Small intestine (tissue), 7 donors: ENCODE results near the gene TPD52L2. TPM values are rescaled to one million over a fixed set of nuclear protein-coding genes. Genes with fewer than 3 reads are reported as not detected.
A peak's percentile ranks its signal among the peaks of the same experiment; 100 is the strongest.

Experiments
- DNase-seq, 2 donors: peaks; one replicate each; pipeline versions ENCODE4 v3.0.0 to v3.0.0-alpha.2; 2013
- FAIRE-seq: peaks from 2 replicates; lab custom pipeline; 2012; peaks lifted over from hg19 to GRCh38; lab: Jason Lieb, UNC
- H3K27ac ChIP-seq, 3 donors: one replicate each; pipeline ENCODE4 v1.5.1; 2013; ENCODE audit warnings: low read length in 2 of 3, mild to moderate bottlenecking in 2 of 3, control low read depth in 1 of 3, inconsistent platforms in 1 of 3, low read depth in 1 of 3, moderate library complexity in 1 of 3
- H3K27me3 ChIP-seq, 3 donors: one replicate each; pipeline ENCODE4 v1.6.1; 2013; ENCODE audit warnings: low read length in 3 of 3, inconsistent platforms in 1 of 3; ENCODE audit not compliant: control insufficient read depth in 3 of 3, insufficient read depth in 3 of 3
- H3K36me3 ChIP-seq, 3 donors: one replicate each; pipeline ENCODE4 v1.6.1; 2013; ENCODE audit warnings: low read length in 3 of 3, inconsistent platforms in 1 of 3, low read depth in 1 of 3, mild to moderate bottlenecking in 1 of 3, moderate library complexity in 1 of 3; ENCODE audit not compliant: control insufficient read depth in 3 of 3, insufficient read depth in 2 of 3
- H3K4me1 ChIP-seq, 3 donors: one replicate each; pipeline ENCODE4 v1.6.1; 2013; ENCODE audit warnings: low read length in 2 of 3, inconsistent platforms in 1 of 3, low read depth in 1 of 3, mild to moderate bottlenecking in 1 of 3, moderate library complexity in 1 of 3; ENCODE audit not compliant: control insufficient read depth in 3 of 3, insufficient read depth in 2 of 3
- H3K4me3 ChIP-seq, 3 donors: one replicate each; pipeline ENCODE4 v1.5.1; 2013; ENCODE audit warnings: low read length in 3 of 3, control low read depth in 1 of 3, inconsistent platforms in 1 of 3, low read depth in 1 of 3, mild to moderate bottlenecking in 1 of 3, moderate library complexity in 1 of 3
- H3K9me3 ChIP-seq, 2 donors: one replicate each; pipeline ENCODE4 v1.6.1; 2013; ENCODE audit warnings: low read depth in 1 of 2, low read length in 1 of 2; ENCODE audit not compliant: control insufficient read depth in 2 of 2, insufficient read depth in 1 of 2
- WGBS, 3 donors: extraction: QIAGEN DNeasy Blood & Tissue Kit; methylation state at CpG; one replicate each; pipeline ENCODE4 v1.1.7; 2013; 5-methylcytosine and 5-hydroxymethylcytosine counted together
- polyA plus RNA-seq, 4 donors: library from polyadenylated mRNA; stranded (reverse) in 3 of 4; unstranded in 1 of 4; fragments of 200-250 nt in 3 of 4; fragments of 120-200 nt in 1 of 4; gene quantifications; one replicate each; pipeline versions ENCODE4 v1.2.1 to v1.2.3, GENCODE V29; 2013
- donor health status: healthy with polysubstance abuse.
- donor health status: control.
- donor health status: control.
- donor health status: Bipolar disorder and iron deficiency.
- donor health status: healthy.

TPD52L2 gene
- polyA plus RNA-seq, 4 donors = 65.6 to 87.7 (median 70.0) TPM

- 0 to 1% (median 0%) methylated on average over 5 of the region's 5 CpGs for WGBS, 3 donors
- no peaks in the 10 kb centered on the region for H3K9me3 ChIP-seq
- H3K36me3 ChIP-seq = peaks cover 0 to 25% (median 0%) of the 10 kb centered on the region in 3 donors
- H3K4me1 ChIP-seq = peaks cover 7 to 20% (median 8%) of the 10 kb centered on the region in 3 donors
- FAIRE-seq (no peak), DNase-seq (no peak)
- H3K27ac ChIP-seq = peak overlapping the region; percentile 84 to 94 (median 93)
- H3K27me3 ChIP-seq = no peaks in the 10 kb centered on the region
- peak overlapping the region; percentile 54 to 79 (median 65) for H3K4me3 ChIP-seq
These were observed 30.8 kb downstream of the TPD52L2 start for GRCh38 chr20:63895952-63896263.

- 5 to 12% (median 11%) methylated on average over 18 of the region's 18 CpGs for WGBS, 3 donors
- FAIRE-seq = no peak
- peaks cover 7 to 20% (median 8%) of the 10 kb centered on the region in 3 donors for H3K4me1 ChIP-seq
These were observed 31.4 kb downstream of the TPD52L2 start for GRCh38 chr20:63896264-63897105.

DNA sequence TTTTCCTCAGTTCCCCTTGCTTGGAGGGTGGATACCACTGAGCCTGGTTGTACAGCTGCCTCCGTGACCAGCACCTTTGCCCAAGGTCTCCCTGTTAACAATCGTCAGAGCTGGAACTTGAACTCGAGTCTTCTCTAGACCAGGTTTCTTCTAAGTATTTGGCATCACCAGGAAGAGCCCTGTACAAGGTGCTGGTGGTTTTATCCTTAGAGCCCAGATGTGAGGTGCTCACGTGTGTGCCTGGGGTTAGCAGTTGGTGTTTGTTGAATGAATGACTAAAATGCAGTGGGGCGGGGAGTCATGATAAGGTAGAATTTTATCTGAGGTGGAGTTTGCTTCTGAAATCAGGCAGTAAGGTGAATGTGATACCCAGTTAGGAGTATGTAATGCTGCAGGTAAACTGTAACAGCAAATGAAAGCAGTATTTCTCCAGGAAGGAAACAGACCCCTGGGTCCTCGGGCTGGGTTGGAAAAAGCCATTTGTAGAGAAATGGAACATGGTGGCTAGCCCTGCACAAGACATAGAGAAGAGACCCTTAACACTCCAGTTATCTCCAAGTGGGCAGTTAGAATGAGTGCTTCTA is 33.0 kb downstream of the TPD52L2 start:
- WGBS, 3 donors = 51 to 77% (median 55%) methylated on average over 6 of the region's 6 CpGs
- no peak overlapping the region for H3K4me3 ChIP-seq
- H3K36me3 ChIP-seq = peaks cover 0 to 18% (median 0%) of the 10 kb centered on the region in 3 donors
- FAIRE-seq = no peak
- H3K4me1 ChIP-seq = peaks cover 6 to 20% (median 7%) of the 10 kb centered on the region in 3 donors
- peak in 1 of 2 donors; percentile 54 for DNase-seq
- H3K27me3 ChIP-seq = no peaks in the 10 kb centered on the region
- H3K9me3 ChIP-seq = no peaks in the 10 kb centered on the region
- peak overlapping the region in 1 of 3 donors; percentile 58 for H3K27ac ChIP-seq

More at GRCh38 chr20:63896264-63897105, 31.4 kb downstream of the TPD52L2 start:
- peak; percentile 73 to 76 for DNase-seq
- H3K36me3 ChIP-seq = peaks cover 0 to 24% (median 0%) of the 10 kb centered on the region in 3 donors
- H3K27ac ChIP-seq = peak overlapping the region; percentile 84 to 94 (median 93)
- H3K4me3 ChIP-seq = peak overlapping the region in 2 of 3 donors; percentile 54 to 79
- no peaks in the 10 kb centered on the region for H3K9me3 ChIP-seq
- no peaks in the 10 kb centered on the region for H3K27me3 ChIP-seq

GRCh38 chr20:63898882-63899558 is 34.0 kb downstream of the TPD52L2 start:
- Histone ChIP-seq H3K9me3 (no peaks in the 10 kb centered on the region), H3K27ac (no peak overlapping the region), H3K36me3 (peaks cover 0 to 20% (median 2%) of the 10 kb centered on the region in 3 donors), H3K27me3 (no peaks in the 10 kb centered on the region), H3K4me3 (no peak overlapping the region), H3K4me1 (peaks cover 5 to 17% (median 7%) of the 10 kb centered on the region in 3 donors)
- FAIRE-seq (no peak), DNase-seq (no peak)
- WGBS, 3 donors = 81 to 85% (median 82%) methylated on average over 10 of the region's 10 CpGs

DNA sequence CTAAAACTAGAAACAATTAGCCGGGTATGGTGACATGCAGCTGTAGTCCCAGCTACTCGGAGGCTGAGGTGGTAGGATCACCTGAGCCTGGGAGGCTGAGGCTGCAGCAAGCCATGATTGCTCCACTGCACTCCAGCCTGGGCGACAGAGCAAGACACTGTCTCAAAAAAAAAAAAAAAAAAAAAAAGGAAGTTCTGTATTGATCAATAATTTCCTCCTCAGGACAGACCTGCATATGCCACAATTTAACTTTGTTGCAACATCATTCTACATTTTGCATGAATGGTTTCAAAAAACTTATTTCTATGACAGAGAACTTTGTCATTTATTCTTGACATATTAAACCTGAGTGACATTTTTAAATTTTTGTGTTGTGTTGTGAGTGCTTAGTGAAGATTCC is 35.3 kb downstream of the TPD52L2 start:
- H3K36me3 ChIP-seq = peaks cover 0 to 24% (median 2%) of the 10 kb centered on the region in 3 donors
- H3K4me3 ChIP-seq = no peak overlapping the region
- 62 to 82% (median 75%) methylated on average over 3 of the region's 3 CpGs for WGBS, 3 donors
- peaks cover 5 to 13% (median 7%) of the 10 kb centered on the region in 3 donors for H3K4me1 ChIP-seq
- H3K27ac ChIP-seq = peak overlapping the region in 1 of 3 donors; percentile 3
- no peak for FAIRE-seq
- H3K27me3 ChIP-seq = no peaks in the 10 kb centered on the region
- H3K9me3 ChIP-seq = no peaks in the 10 kb centered on the region
- DNase-seq = no peak

GRCh38 chr20:63903796-63904561 is 38.9 kb downstream of the TPD52L2 start:
- FAIRE-seq (no peak), DNase-seq (no peak)
- peaks cover 3 to 9% (median 9%) of the 10 kb centered on the region in 3 donors for H3K4me1 ChIP-seq
- no peaks in the 10 kb centered on the region for H3K27me3 ChIP-seq
- peaks cover 0 to 18% (median 2%) of the 10 kb centered on the region in 3 donors for H3K36me3 ChIP-seq
- WGBS, 3 donors = 83 to 87% (median 85%) methylated on average over 11 of the region's 11 CpGs
- no peak overlapping the region for H3K27ac ChIP-seq
- no peaks in the 10 kb centered on the region for H3K9me3 ChIP-seq
- H3K4me3 ChIP-seq = no peak overlapping the region

DNA sequence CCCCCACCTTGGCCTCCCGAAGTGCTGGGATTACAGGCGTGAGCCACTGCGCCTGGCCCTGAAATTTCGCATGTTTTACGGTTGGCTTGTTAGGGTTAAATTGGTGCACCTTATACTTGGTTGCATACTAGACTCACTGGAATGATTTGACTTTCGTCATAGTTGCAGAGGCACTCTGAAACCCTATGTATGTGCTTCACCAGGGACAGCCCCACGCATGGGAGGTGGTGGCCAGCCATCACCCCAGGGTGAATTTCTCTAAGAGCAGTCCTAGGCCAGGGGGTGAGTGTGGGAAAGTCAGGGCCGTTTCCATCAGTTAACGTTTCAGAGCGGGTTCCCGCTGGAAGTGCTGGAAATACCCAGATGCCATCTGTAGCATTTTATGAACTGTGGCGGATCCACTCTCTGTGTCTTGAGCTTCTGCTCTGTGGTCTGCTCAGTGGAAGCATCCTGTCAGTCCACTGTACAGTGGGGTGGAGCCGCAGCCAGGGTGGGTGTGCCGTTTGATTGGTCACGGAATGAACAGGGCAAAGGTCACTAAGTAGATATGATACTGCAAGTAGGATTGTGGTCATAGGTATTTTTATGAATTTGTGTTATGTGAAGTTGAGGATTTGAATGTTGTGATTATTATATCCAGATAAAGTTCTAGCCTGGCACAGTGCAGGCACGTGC is 43.1 kb downstream of the TPD52L2 start:
- FAIRE-seq = no peak
- WGBS, 3 donors = 33 to 65% (median 54%) methylated on average over 16 of the region's 16 CpGs
- Histone ChIP-seq H3K27ac (peak overlapping the region in 2 of 3 donors; percentile 78 to 81), H3K36me3 (peaks cover 0 to 14% (median 2%) of the 10 kb centered on the region in 3 donors), H3K4me1 (peaks cover 0 to 12% (median 10%) of the 10 kb centered on the region in 3 donors), H3K27me3 (no peaks in the 10 kb centered on the region), H3K4me3 (no peak overlapping the region), H3K9me3 (no peaks in the 10 kb centered on the region)
- DNase-seq = peak; percentile 73 to 93
